ENCODE results near the gene CSMD2. TPM values are rescaled to one million over a fixed set of nuclear protein-coding genes. Genes with fewer than 3 reads are reported as not detected.

CSMD2 gene
- total and polyA plus RNA-seq, 12 donors: 0.35 to 5.1 (median 1.5) TPM

DNA sequence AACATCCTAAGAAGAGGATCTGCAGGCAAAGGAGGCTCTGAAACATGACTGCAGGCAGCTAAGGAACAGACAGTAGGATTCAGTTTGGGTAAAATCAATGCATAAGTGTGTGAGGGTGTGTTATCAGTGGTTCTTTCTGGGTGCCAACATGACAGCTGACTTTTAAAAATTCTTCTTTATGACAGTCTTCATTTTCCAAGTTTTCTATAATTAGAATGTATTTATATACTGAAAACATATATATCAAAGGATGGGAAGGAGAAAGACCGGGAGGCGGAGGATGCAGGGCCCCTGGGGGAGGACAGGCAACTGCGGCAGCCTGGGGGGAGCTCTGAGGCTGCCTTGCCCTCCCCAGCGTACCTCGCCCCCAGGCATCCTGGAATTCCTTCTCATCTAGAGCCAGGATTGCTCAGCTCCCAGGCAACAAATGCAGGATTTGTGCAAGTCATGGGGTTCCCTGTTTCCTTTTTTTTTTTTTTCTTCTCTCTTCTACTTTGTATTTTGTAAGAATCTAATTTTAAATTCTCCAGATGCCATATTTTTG lies 104.8 kb downstream of the CSMD2 start:
- Histone ChIP-seq H3K27me3 (no peaks in the 10 kb centered on the region), H3K9me3 (replicated peaks in 1 of 3) (no peaks in the 10 kb centered on the region), H3K36me3 (replicated peaks in 1 of 2) (no peaks in the 10 kb centered on the region), H3K4me1 (replicated peaks in 1 of 2) (no peaks in the 10 kb centered on the region), H3K4me3 (no peak overlapping the region), H3K27ac (no peak overlapping the region)
- no peak for DNase-seq
- TF ChIP-seq, protein P1, sequence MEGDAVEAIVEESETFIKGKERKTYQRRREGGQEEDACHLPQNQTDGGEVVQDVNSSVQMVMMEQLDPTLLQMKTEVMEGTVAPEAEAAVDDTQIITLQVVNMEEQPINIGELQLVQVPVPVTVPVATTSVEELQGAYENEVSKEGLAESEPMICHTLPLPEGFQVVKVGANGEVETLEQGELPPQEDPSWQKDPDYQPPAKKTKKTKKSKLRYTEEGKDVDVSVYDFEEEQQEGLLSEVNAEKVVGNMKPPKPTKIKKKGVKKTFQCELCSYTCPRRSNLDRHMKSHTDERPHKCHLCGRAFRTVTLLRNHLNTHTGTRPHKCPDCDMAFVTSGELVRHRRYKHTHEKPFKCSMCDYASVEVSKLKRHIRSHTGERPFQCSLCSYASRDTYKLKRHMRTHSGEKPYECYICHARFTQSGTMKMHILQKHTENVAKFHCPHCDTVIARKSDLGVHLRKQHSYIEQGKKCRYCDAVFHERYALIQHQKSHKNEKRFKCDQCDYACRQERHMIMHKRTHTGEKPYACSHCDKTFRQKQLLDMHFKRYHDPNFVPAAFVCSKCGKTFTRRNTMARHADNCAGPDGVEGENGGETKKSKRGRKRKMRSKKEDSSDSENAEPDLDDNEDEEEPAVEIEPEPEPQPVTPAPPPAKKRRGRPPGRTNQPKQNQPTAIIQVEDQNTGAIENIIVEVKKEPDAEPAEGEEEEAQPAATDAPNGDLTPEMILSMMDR (IDR thresholded peaks at IDR 0.05): no peak
- TF ChIP-seq POLR2A (IDR thresholded peaks at IDR 0.05): no peak
- intact Hi-C loops (cut with DNase I): no loop called here
- 83 to 92% (median 87%) methylated on average over 5 of the region's 5 CpGs for WGBS, 4 donors

DNA sequence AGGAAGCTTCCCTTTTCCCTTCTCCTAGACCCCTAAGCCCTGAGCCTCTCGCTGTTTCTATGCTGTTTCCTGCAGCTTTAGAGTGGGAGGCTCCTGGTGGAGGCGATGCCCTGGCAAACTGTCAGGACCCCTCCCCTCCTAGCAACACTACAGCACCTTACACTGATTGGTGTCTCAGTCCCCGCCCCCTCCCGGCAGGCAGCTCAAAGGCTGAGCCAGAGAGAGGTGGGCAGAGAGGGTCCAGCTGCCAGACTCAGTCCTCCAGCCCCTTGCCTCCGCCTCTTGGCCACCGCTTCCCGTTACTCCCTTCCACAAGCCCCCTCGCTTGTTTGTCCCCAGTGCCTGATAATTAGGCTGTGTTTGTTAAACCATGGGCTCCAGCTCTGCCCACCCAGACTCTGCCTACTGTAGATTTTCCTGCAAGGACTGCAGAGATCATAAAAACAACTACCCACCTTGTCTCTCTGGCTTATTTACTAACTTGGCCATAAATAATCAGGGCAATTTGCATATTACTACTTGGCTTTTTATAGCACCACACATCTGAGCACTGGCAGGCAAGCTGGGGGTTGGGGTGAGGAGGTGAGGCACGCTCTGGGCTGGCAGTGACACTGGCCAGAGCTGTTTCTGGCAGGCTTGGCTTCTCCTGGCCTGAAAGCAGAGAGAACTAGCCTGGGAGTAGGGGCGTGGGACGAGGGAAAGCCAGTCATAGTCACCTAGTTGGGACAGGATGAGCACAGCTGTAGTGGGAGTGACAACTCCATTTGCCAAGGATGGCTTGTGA lies 107.5 kb downstream of the CSMD2 start:
- intact Hi-C loops (cut with DNase I): no loop called here
- WGBS, 4 donors: 42 to 48% (median 46%) methylated on average over 11 of the region's 11 CpGs

DNA sequence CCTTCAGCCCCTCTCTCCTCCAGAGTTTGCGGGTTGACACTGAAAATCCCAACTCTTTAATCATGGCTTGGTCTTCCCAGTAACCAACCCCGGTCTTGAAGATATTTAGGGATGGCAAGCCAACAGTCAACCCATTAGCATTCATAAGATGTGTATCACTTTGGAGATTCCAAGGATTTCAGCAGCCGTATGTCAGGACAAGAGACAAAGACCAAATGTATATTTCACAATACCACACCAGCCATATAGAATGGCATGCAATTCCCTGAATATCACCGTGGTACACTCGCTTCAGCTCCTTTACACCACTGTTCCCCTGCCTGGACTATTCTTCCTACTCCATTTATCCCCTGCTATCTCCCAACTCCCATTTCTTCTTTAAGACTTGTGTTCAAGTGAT lies 109.2 kb downstream of the CSMD2 start:
- TF ChIP-seq, protein P1 (IDR thresholded peaks at IDR 0.05): no peak
- no peak for TF ChIP-seq POLR2A (IDR thresholded peaks at IDR 0.05)
- Histone ChIP-seq H3K4me1 (replicated peaks in 1 of 2) (no peaks in the 10 kb centered on the region), H3K4me3 (no peak overlapping the region), H3K36me3 (replicated peaks in 1 of 2) (no peaks in the 10 kb centered on the region), H3K9me3 (replicated peaks in 1 of 3) (no peaks in the 10 kb centered on the region), H3K27me3 (no peaks in the 10 kb centered on the region), H3K27ac (no peak overlapping the region)
- WGBS, 4 donors: 94 to 98% (median 95%) methylated on average over 5 of the region's 5 CpGs
- intact Hi-C loops (cut with DNase I): no loop called here
- DNase-seq: no peak

More for the DNA sequence above, 107.5 kb downstream of the CSMD2 start:
- Histone ChIP-seq H3K4me3 (no peak overlapping the region), H3K27ac (no peak overlapping the region), H3K36me3 (replicated peaks in 1 of 2) (no peaks in the 10 kb centered on the region), H3K9me3 (replicated peaks in 1 of 3) (no peaks in the 10 kb centered on the region), H3K27me3 (no peaks in the 10 kb centered on the region), H3K4me1 (replicated peaks in 1 of 2) (no peaks in the 10 kb centered on the region)
- no peak for TF ChIP-seq POLR2A (IDR thresholded peaks at IDR 0.05)
- TF ChIP-seq, protein P1 (IDR thresholded peaks at IDR 0.05): no peak
- DNase-seq: no peak

DNA sequence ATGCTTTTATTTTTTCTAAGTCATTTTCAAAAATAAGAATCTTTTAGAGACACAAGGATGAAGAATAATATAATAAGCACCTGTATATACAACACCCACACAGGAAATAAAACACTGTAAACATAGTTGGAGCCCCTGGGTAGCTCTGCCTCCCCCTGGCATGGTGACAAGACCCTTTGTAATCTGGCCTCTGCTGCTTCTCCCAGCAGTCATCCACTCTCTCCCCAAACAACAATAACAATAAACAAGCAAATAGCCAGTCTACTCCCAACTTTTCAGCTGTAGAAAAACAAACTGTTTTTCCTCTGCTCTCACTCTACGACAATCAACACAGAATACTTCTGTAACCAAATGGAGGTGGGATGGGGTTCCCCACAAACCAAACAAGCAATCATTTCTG lies 110.1 kb downstream of the CSMD2 start:
- DNase-seq: no peak
- 64 to 81% (median 66%) methylated on average over 1 of the region's 1 CpG for WGBS, 4 donors
- Histone ChIP-seq H3K27ac (no peak overlapping the region), H3K9me3 (replicated peaks in 1 of 3) (no peaks in the 10 kb centered on the region), H3K27me3 (no peaks in the 10 kb centered on the region), H3K4me3 (no peak overlapping the region), H3K36me3 (replicated peaks in 1 of 2) (no peaks in the 10 kb centered on the region), H3K4me1 (replicated peaks in 1 of 2) (no peaks in the 10 kb centered on the region)
- no peak for TF ChIP-seq POLR2A (IDR thresholded peaks at IDR 0.05)
- TF ChIP-seq, protein P1 (IDR thresholded peaks at IDR 0.05): no peak
- intact Hi-C loops (cut with DNase I): no loop called here
